Measurements from ENCODE around the gene TRIM47.

The TRIM47 gene, protein sequence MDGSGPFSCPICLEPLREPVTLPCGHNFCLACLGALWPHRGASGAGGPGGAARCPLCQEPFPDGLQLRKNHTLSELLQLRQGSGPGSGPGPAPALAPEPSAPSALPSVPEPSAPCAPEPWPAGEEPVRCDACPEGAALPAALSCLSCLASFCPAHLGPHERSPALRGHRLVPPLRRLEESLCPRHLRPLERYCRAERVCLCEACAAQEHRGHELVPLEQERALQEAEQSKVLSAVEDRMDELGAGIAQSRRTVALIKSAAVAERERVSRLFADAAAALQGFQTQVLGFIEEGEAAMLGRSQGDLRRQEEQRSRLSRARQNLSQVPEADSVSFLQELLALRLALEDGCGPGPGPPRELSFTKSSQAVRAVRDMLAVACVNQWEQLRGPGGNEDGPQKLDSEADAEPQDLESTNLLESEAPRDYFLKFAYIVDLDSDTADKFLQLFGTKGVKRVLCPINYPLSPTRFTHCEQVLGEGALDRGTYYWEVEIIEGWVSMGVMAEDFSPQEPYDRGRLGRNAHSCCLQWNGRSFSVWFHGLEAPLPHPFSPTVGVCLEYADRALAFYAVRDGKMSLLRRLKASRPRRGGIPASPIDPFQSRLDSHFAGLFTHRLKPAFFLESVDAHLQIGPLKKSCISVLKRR

DNA sequence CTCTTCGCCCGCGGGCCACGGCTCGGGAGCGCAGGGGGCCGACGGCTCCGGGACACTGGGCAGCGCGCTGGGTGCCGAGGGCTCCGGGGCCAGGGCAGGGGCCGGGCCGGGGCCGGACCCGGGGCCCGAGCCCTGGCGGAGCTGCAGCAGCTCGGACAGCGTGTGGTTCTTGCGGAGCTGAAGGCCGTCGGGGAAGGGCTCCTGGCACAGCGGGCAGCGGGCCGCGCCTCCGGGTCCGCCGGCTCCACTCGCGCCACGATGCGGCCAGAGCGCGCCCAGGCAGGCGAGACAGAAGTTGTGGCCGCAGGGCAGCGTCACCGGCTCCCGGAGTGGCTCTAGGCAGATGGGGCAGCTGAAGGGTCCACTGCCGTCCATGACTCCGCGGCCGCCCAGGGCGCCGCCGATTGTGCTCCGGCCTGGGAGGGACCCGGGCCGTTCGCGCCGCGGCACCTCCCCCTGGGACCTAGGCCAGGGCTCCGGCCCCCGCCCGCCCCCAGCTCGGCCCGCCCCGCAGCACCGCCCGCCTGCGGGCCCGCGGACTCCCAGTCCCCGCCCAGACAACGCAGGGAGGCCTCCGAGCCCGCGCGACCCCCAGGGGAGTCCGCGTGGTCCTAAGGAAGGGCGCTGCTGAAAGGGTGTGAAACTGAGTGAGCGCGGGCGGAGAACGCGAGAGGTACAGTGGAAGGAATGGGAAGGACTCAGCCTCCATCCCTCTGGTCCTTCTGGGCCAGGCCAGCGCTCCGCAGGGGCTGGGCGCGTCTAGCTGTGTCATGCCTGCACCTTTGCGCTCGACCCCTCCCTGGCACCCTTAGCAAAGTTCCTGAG lies at the start of gene TRIM47:
Gene TRIM47 (minus strand): TSS at position 408 of the 825 bp plus-strand sequence. CDS start 33 bp downstream, at position 375.
- peak; percentile 49 for DNase-seq (ENCODE audit: low spot score)

DNA sequence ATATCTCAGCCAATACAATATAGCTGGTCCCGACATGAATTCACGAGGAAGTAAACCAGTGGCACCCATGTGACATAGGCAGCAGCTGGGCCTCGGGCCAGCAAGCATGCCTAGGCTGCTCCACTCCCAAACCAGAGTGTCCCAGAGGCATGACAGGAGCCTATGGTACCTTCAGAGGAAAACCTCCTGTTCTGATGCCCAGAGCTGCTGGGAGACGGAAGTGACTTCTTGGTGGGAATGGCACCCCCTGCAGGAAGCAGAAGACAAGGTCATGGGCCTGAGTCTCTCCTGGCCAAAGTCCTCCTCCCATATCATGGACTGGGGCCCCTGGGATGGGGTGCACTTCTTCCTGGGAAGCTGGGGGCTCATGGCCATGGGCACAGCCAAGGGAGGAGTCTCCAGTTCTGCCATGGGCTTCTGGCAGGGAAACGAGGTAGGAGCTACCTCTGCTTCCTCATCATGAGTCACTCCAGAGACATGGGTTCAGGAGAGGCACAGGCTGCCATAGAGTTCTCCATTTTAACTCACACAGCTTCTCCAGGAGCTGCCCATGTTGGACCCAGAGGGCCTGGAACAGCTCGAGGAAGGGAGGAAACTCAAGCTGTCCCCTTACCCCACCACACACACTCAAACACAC lies 49.0 kb upstream of the TRIM47 start:
- DNase-seq (ENCODE audit: low spot score), result no peak

DNA sequence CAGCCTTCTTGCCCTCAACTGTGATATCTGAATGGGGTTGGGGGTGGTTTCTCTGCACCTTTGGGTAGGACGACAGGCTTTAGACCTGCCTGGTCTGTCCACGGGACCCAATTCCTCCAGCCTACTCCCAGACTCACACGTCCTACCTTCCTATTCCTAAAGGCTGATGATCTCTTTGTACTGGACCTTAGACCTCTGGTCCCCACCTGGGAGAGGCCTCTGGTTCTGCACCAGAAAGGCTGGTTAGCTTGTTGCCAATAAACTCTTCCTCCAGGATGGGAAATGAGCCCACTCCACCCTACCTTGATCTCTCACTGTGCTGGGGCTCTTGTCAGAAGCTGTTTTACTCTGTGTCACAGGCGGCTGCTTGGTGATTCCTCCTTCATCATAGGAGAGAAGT lies 48.1 kb upstream of the TRIM47 start:
- DNase-seq (ENCODE audit: low spot score), result no peak

DNA sequence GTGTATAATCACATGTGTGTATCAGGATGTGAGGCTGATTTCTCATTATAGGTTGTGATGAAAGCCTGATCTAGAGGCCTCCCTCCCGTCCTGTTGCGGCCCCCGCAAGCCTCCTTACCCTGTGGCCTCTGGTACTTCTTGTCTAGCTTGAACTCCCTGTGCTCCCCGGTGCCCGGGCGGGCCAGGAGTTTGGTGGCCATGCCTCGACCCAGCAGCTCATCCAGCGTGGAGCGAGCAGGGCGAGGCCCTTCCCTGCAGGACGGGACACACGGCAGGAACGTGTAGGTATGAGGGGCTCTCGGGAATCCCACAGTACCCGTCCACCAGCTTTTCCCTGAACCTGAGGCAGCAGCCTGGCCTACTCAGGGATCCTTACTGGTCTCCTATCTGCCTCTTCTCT lies 47.5 kb upstream of the TRIM47 start:
- no peak for DNase-seq (ENCODE audit: low spot score)

DNA sequence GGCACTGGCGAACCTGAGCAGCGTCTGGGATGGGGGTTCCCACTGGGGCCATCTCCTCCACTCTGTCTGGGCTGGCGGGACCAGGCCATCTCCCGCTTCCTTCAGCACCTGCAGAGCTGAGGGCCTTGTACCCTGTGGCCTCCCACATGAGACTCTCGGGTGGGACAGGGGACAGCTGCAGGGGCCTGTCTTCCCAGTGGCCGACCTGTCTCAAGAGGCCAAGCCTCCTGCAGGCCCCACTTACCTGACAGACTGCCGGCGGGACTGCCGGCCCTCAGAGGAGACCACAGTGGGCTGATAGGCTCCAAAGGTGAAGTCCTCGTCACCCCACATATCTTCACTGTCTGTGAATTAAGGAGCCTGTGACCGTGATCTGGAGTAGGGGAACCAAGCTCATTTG lies 46.7 kb upstream of the TRIM47 start:
- DNase-seq (ENCODE audit: low spot score), result no peak

GRCh38 chr17:75922963-75923874 lies 44.8 kb upstream of the TRIM47 start:
- no peak for DNase-seq (ENCODE audit: low spot score)

DNA sequence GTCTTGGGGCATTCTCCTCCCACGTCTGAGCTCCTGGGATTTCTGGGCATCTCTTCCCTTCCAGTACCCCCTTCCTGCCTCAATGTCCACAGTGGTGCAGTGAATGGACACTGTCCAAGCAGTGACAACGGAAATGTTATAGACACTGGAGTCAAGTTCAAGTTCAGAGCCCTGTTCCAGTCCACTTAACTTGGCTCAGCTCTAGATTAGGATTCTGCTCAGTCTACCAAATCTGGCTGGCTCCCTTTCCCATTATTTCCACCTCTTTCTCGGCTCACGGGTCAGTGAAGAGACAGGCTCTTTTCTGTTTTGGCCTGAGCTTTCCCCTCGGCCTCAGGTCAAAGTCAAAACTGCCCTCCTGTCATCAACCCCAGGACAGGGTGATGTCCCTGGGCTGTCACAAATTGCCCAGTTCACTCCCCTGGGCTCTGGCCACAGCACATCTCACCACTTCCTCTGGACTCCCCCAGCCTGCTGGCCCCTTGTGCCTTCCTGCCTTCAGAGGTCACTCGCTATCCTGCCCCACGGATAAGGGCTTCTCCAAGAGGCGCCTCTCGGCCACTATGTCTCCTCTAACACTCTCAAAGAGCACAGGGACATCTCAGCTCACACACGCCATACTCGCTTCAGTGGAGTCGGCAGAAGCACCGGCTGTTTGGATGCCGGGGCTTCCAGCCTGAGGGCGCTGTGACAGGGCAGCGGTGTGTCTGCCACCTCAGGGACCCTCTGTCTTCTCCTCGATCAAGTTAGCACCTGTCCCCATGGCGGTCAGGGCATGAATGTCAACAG lies 44.0 kb upstream of the TRIM47 start:
- no peak for DNase-seq (ENCODE audit: low spot score)

- no peak for DNase-seq (ENCODE audit: low spot score)
Observed at GRCh38 chr17:75921596-75921995, 43.2 kb upstream of the TRIM47 start.

GRCh38 chr17:75920045-75920560 lies 41.7 kb upstream of the TRIM47 start:
- DNase-seq (ENCODE audit: low spot score), result no peak

DNA sequence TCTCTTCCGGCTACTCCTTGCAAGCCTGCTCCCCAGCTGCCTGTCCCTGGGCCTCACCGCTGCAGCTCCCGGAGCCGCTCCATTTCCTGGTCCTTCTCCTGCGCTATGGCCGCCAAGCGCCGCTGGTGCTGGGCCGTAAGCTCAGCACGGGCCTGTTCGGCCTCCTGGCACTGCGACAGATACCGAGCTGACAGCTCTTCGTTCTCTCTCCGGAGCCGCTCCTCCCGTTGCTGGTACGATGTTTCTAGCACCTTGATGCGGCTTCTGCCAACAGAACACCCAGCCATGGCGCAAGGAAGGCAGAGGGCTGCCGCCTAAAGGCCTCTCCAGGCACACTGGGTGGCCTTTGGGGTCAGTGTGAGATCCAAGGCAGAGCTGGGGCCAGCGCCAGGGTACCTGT lies 41.2 kb upstream of the TRIM47 start:
- DNase-seq (ENCODE audit: low spot score), result no peak

DNA sequence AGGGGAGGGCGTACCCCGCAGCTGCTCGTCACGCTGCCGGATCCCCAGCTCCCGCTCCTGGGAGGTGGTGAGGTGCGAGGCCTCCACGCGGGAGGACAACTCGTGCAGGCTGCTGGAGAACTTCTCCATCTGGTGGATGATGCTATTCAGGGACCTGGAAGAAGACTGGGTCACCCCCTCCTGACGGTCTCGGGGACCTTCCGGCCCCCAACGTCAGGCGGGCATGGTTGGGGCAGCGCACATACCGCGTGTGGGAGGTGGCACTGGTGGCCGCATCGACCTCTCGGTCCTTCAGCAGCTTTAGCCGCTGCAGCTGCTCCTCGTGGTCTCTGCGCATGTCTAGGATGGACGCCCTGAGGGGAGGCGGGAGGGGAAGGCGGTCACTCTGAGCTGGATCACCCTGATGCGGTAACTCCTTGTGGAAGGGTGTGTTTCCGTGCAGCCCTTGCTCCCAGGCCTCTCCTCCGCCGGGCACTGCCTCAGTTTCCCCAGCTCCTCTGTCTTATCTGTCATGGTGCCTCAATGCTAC lies 39.6 kb upstream of the TRIM47 start:
- DNase-seq (ENCODE audit: low spot score), result no peak

GRCh38 chr17:75917141-75917916 lies 38.9 kb upstream of the TRIM47 start:
- no peak for DNase-seq (ENCODE audit: low spot score)

GRCh38 chr17:75915268-75915667 lies 36.9 kb upstream of the TRIM47 start:
- DNase-seq (ENCODE audit: low spot score), result no peak

DNA sequence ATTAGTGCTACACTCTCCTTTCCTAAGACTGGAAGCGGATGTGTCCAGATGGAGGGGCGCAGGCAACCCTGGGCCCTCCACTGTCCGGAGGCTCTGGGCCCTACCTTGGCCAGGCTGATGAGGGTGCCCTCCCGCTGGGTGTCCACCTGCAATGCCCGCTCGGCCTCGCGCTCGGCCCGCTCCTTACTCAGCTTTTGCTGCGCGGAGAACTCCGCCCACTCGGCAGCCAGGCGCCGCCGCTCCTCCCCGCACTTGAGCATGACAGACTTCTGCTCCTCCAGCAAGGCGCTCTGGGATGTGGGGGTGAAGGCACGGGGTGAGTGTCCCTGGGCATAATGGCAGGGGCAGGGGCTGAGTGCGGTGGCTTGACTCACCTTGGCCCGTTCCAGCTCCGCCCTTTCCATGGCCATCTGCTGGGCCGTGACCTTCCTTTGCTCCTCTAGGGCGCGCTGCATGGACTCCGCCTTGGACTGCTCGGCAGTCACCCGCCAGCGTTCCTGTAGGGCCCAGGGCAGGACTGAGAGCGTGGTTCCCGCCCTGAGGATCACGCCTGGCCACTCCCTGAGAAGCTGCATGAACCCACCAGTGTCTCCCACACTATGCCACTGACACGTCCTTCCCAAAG lies 36.4 kb upstream of the TRIM47 start:
- no peak for DNase-seq (ENCODE audit: low spot score)

DNA sequence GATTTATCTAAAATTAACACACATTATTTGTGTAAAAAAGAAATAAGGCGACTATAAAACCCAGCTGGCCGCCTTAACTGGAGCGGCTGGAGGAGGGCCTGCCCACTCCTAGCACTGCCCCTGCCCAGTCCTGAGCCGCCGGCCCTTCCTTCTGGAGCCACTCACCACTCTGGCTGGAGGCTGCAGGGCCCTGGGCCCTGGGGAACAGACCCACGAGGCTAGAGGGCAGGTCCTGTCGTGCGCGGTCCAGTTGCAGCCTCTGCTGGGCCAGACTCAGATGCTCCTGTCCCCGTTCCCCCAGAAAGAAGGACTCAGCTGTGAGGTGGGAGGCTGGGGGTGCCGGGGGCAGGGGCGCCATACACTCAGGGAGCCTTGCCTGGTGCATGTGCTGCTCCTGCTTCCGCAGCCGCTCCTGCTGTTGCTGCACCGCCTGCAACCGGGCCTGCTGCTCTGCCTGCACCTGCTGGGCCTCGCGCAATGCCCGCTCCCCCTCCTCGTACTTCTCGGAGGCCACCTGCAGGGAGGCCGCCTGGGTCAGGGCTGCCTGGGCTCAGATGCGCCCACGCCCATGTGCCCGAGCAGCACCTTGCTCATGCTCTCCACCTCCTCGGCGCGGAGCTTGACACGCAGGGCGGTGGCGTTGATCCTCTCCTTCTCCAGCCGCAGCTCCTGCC lies 35.3 kb upstream of the TRIM47 start:
- DNase-seq (ENCODE audit: low spot score), result no peak

GRCh38 chr17:75910699-75911098 lies 32.3 kb upstream of the TRIM47 start:
- DNase-seq (ENCODE audit: low spot score), result no peak

GRCh38 chr17:75909812-75910274 lies 31.5 kb upstream of the TRIM47 start:
- no peak for DNase-seq (ENCODE audit: low spot score)

All from LoVo (cell line).